NK-92 (cell line): ENCODE measurements around the gene DTX3.
"Not testable (repeated sequence)": the region's sequence is repeated elsewhere in the genome, so short reads cannot be mapped to it uniquely, and the experiment has no call there.

Experiments
- DNase-seq: peaks from one replicate; lab custom pipeline; 2025; ENCODE audit not compliant: unreplicated experiment; lab: John Stamatoyannopoulos, UW

DTX3 gene

DNA sequence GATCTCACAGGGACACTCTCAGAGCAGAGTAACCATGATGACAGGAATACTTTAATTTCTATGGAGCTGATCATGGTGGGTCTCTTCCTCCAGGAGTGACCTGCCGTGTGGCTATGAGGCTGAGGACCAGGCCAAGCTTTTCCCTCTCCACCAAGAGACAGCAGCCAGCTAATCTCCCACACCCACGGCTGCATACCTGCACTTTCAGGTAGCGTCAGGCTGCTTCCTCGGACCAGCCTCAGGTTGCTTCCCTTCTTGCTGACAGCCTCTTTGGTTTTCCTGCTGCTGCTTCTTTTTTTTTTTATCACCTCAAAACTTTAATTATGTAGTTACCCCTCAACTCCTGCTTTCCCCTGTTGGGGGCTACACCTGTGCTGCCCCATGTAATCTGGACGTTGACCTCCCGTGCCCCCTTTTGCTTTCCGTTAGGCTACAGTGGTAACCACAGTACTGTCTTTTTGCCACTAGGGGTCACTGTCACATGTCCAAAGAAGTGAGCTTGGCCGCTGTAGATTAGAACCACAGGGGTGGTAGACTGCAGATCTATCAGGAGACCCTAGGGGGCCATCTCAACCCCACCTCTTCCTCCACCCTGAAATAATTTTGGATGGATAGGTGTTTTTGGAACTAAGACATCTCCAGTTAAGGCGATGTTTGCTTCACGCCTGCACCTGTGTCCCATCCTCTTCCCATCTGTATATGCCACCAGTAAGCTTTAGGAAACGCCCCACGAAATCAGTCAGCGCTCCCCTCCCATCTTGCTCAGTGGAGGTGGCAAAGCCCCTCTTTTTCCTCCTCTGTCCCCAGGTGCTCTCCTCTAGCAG lies 21.4 kb upstream of the DTX3 start:
- DNase-seq, result no peak

GRCh38 chr12:57584050-57584449 lies 20.6 kb upstream of the DTX3 start:
- no peak for DNase-seq

- no peak for DNase-seq
Measured at GRCh38 chr12:57584690-57585089, 19.9 kb upstream of the DTX3 start.

DNA sequence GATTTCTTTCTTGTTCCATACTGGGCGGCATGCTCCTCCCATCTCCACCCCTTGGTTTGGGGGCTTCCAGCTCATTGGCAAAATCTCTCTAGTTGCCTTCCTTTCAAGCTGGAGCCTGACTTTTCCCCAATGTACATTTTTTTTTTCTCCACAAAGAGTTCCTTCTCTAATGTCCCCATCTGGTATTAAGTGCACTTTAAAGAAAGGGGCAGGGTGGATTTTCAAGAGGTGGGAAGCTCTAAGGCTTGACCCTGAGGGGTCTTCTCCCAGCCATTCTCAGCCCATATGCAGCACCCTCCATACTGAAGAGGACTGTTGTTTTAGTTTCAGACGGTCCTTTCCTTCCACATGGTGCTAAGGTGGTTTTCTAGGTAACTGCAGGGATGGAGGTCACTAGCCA lies 19.5 kb upstream of the DTX3 start:
- no peak for DNase-seq

GRCh38 chr12:57586128-57586527 lies 18.5 kb upstream of the DTX3 start:
- DNase-seq, result no peak

GRCh38 chr12:57586832-57587429 lies 17.7 kb upstream of the DTX3 start:
- no peak for DNase-seq

DNA sequence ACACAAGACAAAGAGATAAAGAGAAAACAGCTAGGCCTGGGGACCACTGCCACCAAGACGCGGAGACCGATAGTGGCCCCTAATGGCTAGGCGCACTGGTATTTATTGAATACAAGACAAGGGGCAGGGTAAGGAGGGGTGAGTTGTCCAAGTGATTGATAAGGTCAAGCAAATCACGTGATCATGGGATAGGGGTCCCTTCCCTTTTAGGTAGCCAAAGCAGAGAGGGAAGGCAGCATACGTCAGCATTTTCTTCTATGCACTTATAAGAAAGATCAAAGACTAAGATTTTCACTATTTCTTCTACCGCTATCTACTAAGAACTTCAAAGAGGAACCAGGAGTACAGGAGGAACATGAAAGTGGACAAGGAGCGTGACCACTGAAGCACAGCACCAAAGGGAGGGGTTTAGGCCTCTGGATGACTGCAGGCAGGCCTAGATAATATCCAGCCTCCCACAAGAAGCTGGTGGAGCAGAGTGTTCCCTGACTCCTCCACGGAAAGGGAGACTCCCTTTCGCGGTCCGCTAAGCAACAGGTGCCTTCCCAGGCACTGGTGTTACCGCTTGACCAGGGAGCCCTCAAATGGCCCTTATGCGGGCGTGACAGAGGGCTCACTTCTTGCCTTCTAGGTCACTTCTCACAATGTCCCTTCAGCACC lies 15.5 kb upstream of the DTX3 start:
- not testable (repeated sequence) for DNase-seq

GRCh38 chr12:57590479-57590863 lies 14.2 kb upstream of the DTX3 start:
- no peak for DNase-seq

DNA sequence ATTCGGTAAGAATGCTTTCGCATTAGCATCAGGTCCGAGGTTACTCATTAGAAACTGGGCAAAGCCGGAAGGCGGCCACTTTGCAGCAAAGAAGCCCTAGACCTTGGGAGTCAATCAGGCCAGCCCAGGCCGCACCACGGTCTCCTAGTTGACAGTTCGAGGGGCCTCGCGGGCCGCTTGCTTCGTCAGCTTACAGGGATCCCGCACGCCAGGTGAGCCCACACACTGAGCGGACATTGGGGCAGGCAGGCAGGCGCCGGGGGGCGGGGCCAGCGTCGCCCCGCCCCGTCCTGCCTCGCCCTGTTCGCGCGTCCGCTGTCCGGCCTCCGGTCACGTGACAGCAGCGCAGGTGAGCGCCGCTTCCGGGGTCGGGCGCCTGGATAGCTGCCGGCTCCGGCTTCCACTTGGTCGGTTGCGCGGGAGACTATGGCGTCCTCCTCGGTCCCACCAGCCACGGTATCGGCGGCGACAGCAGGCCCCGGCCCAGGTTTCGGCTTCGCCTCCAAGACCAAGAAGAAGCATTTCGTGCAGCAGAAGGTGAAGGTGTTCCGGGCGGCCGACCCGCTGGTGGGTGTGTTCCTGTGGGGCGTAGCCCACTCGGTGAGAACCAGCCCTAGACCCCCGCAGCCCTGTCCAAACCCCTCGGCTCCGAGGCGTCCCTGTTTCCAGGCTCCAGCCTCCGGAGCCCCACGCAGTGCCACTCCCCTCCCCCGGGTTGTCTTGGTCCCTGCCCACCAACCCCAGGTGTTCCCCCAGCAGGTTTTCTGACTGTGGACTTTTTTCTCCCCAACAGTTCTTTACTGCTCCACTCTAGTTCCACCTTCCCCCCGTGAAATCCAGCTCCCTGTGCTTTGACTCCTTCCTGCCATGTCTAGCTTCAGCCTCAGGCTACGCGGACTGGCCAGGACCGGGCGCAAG lies 13.5 kb upstream of the DTX3 start, which contains the start of gene PIP4K2C:
PIP4K2C (plus strand) TSS at position 329 of the 918 bp plus-strand sequence; CDS start at position 427, 98 bp downstream.
- peak; percentile 7 for DNase-seq

DNA sequence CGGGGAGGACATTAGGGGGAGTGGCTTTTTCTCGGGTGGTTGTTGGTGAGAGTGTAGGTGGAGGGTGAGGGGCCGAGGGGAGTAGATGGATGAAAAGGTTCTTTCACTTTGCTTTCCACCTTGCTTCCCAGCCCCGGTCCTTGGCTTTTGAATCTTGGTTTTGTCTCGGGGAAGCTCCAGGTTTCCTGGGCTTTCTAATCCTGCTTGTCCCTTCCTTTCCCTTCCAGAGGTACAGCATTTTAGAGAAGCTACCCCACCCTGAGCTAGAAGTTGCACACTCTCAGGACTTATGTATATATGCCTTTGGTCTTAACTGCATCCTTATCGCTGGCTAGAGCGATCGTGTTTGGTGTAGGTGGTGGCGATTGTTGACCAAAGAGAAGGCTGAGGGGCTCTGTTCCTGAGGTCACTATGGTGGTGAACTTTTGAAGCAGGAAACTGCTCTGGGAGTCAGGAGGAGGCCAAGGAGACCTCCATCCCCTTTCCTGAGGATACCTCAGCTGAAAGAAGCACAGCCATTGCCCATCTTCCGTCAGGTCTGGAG lies 12.8 kb upstream of the DTX3 start:
- no peak for DNase-seq

GRCh38 chr12:57592551-57593165 lies 12.0 kb upstream of the DTX3 start:
- no peak for DNase-seq

- no peak for DNase-seq
Measured at GRCh38 chr12:57593187-57593586, 11.4 kb upstream of the DTX3 start.

- DNase-seq, result no peak
Measured at GRCh38 chr12:57600395-57600794, 4.2 kb upstream of the DTX3 start.

- DNase-seq, result no peak
Measured at GRCh38 chr12:57602544-57602943, 2.1 kb upstream of the DTX3 start.

GRCh38 chr12:57603324-57603723 lies 1.3 kb upstream of the DTX3 start:
- no peak for DNase-seq

DNA sequence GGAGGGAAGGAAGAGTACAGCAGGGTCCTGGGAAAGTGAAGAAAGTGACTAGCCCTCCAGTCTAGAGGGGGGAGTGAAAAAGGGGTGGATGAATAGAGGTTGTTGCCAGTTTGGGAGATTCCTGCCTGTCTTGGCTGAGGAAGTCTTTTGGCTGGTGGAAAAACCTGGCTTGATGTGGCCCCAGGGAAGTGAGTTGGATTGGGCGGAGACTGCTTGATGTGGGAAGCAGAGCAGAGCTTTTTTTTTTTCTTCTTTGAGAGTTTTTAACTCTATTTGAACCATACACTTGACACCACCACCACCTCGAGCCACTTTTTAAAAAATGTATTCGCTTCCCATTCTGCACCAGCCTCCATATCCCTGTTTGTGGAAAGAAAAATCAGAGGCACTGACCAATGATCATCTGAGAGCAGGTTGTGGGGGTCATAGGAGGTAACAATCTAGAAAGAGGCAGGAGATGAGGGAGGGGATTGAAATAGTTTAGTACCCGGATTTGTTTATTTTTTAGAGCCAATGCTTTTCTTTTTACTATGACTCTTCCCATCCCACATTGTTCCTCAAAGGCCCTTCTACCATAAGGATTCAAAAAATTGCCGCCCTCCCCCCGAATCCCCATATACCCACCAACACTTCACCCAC lies 690 bp upstream of the DTX3 start:
- DNase-seq, result no peak

DNA sequence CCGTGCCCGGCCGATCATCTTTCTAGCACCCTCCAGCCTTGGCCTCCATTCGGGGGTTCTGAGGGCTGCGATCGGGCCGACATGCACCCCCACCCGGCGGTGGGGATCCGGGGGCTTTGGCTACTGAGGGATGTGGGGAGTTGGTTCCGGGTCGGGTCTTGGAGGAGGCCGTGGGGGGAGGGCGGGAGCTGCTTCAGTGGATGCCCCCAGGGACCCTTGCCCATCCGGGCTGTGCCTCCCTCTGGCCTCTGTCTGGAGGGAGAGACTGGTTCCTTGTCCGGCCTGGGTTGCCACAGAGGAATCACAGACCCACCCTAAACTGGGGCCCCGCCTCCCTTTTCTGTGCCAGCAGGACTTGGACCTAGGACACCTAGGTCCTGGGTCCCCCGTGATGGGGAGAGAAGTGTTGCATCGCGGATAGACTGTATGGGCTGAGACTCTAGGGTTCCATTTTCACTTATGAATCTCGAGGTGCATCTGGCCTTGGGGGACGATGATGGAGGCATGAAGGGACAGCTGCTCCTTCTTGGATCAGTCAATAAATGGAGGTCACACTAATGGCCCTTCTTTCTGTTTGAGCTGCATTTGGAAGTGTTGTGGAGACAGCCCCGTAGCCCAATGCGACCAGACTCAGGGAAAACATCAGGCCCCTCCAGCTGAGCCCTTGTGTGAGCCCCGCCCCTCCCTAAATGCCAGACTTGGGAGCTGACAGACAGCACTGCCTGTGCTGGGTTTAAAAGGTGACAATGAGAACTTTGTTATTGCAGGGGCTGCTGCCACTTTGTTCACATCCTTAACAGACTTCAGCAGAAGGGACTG lies 577 bp downstream of the DTX3 start:
- DNase-seq, result no peak

DNA sequence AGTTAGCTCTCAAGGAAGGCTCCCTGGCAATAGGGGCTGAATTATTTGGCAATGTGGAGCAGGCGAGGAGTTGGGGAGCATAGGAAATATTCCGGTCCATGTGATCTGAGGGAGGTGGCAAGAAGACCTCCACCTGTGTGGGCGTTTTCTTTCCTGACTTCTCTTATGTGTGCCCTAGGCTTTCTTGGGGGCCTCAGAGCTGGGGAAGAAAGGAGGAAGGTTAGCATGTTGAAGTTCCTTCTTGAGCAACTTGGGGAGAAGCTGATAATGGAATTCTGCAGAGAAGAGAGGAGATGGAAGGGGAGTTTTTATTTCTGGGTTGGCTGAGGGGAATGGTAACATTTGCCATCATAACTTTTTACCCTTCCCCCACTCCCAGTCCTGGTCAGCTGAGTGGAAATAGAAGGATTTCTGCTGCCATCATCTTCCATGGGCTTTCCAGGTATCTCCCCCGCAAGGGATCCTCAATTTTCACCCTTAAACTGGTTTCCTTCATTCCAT lies 1.2 kb downstream of the DTX3 start:
- no peak for DNase-seq

DNA sequence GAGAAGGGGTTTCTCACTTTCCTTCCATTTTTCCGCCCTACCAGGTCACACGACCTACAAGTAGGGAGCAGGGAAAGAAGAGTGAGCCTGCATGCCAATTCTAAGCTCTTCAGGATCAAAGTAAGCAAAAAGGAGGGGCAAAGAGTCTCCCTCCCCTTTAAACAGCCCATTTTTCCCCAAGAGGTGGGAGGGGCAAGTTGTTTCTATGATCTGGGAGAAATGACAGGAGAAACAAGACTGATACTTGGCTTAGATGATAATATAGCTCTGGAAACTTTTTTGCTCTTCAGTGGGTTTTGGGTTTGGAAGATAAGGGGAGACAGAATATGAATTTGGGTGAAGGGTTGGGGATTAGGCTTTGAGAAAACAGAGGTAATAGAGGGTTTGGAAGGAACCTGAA lies 1.8 kb downstream of the DTX3 start:
- DNase-seq, result no peak
